ENCODE measurements around the gene REXO5. TPM values are rescaled to one million over a fixed set of nuclear protein-coding genes. Genes with fewer than 3 reads are reported as not detected.

REXO5 gene
- total RNA-seq, 4 donors from 2014 or later, result 3.5 to 9.1 (median 3.9) TPM

GRCh38 chr16:20782470-20782869 is 23.9 kb upstream of the REXO5 start:
- 93% methylated on average over 2 of the region's 2 CpGs for WGBS

GRCh38 chr16:20784204-20784603 is 22.1 kb upstream of the REXO5 start:
- DNase-seq (ENCODE audit: low spot score in 2 of 2), result no peak

More at GRCh38 chr16:20782470-20782869, 23.9 kb upstream of the REXO5 start:
- Histone ChIP-seq H3K4me3 (no peak overlapping the region), H3K9me3 (no peaks in the 10 kb centered on the region), H3K27me3 (no peaks in the 10 kb centered on the region), H3K4me1 (no peaks in the 10 kb centered on the region), H3K27ac (no peak overlapping the region), H3K36me3 (peaks cover 4% of the 10 kb centered on the region)
- TF ChIP-seq EP300 (IDR thresholded peaks at IDR 0.05), result no peak
- no peak for TF ChIP-seq POLR2AphosphoS5 (IDR thresholded peaks at IDR 0.05)
- no peak for TF ChIP-seq CTCF (IDR thresholded peaks at IDR 0.05)
- TF ChIP-seq POLR2A (IDR thresholded peaks at IDR 0.05), result no peak
- DNase-seq (ENCODE audit: low spot score in 2 of 2), result no peak

GRCh38 chr16:20789130-20789529 is 17.2 kb upstream of the REXO5 start:
- Histone ChIP-seq H3K4me3 (no peak overlapping the region), H3K9me3 (no peaks in the 10 kb centered on the region), H3K36me3 (no peaks in the 10 kb centered on the region), H3K4me1 (no peaks in the 10 kb centered on the region), H3K27ac (no peak overlapping the region), H3K27me3 (no peaks in the 10 kb centered on the region)
- DNase-seq (ENCODE audit: low spot score in 2 of 2), result no peak
- TF ChIP-seq CTCF (IDR thresholded peaks at IDR 0.05) (no peak), EP300 (IDR thresholded peaks at IDR 0.05) (no peak), POLR2A (IDR thresholded peaks at IDR 0.05) (no peak), POLR2AphosphoS5 (IDR thresholded peaks at IDR 0.05) (no peak)

More at GRCh38 chr16:20784204-20784603, 22.1 kb upstream of the REXO5 start:
- H3K9me3 ChIP-seq, result no peaks in the 10 kb centered on the region
- TF ChIP-seq POLR2AphosphoS5 (IDR thresholded peaks at IDR 0.05), result no peak
- TF ChIP-seq CTCF (IDR thresholded peaks at IDR 0.05), result no peak
- TF ChIP-seq EP300 (IDR thresholded peaks at IDR 0.05), result no peak
- TF ChIP-seq POLR2A (IDR thresholded peaks at IDR 0.05), result no peak
- H3K27me3 ChIP-seq, result no peaks in the 10 kb centered on the region
- H3K27ac ChIP-seq, result no peak overlapping the region
- no peak overlapping the region for H3K4me3 ChIP-seq
- H3K4me1 ChIP-seq, result no peaks in the 10 kb centered on the region
- peaks cover 4% of the 10 kb centered on the region for H3K36me3 ChIP-seq

GRCh38 chr16:20791923-20792612 is 14.3 kb upstream of the REXO5 start:
- no peak for DNase-seq (ENCODE audit: low spot score in 2 of 2)
- Histone ChIP-seq H3K27ac (no peak overlapping the region), H3K9me3 (no peaks in the 10 kb centered on the region), H3K4me3 (no peak overlapping the region), H3K27me3 (no peaks in the 10 kb centered on the region), H3K4me1 (no peaks in the 10 kb centered on the region), H3K36me3 (no peaks in the 10 kb centered on the region)
- WGBS, result 73% methylated on average over 5 of the region's 5 CpGs
- no peak for TF ChIP-seq POLR2AphosphoS5 (IDR thresholded peaks at IDR 0.05)
- no peak for TF ChIP-seq EP300 (IDR thresholded peaks at IDR 0.05)
- no peak for TF ChIP-seq POLR2A (IDR thresholded peaks at IDR 0.05)
- no peak for TF ChIP-seq CTCF (IDR thresholded peaks at IDR 0.05)

- 76% methylated on average over 2 of the region's 2 CpGs for WGBS
Measured at GRCh38 chr16:20798364-20798763, 8.0 kb upstream of the REXO5 start.

More at GRCh38 chr16:20798364-20798763, 8.0 kb upstream of the REXO5 start:
- Histone ChIP-seq H3K4me3 (no peak overlapping the region), H3K9me3 (no peaks in the 10 kb centered on the region), H3K27ac (no peak overlapping the region), H3K27me3 (no peaks in the 10 kb centered on the region), H3K4me1 (no peaks in the 10 kb centered on the region), H3K36me3 (peaks cover 21% of the 10 kb centered on the region)
- DNase-seq (ENCODE audit: low spot score in 2 of 2), result no peak
- no peak for TF ChIP-seq EP300 (IDR thresholded peaks at IDR 0.05)
- no peak for TF ChIP-seq POLR2A (IDR thresholded peaks at IDR 0.05)
- TF ChIP-seq CTCF (IDR thresholded peaks at IDR 0.05), result no peak
- no peak for TF ChIP-seq POLR2AphosphoS5 (IDR thresholded peaks at IDR 0.05)
